CD4-positive, alpha-beta T cell treated with Interleukin-6 for 4 hours (primary cell): Measurements from ENCODE around the gene S1PR2.
"Not testable (repeated sequence)": the region's sequence is repeated elsewhere in the genome, so short reads cannot be mapped to it uniquely, and the experiment has no call there.

Experiments used
- DNase-seq: peaks from one replicate; pipeline ENCODE4 v3.0.0-alpha.2; 2020; ENCODE audit warnings: mixed read lengths

The S1PR2 gene

GRCh38 chr19:10222201-10222890 is 8.8 kb downstream of the S1PR2 start:
- DNase-seq = no peak

- DNase-seq = no peak
Observed at GRCh38 chr19:10220695-10221094, 10.4 kb downstream of the S1PR2 start.

GRCh38 chr19:10219678-10220077 is 11.5 kb downstream of the S1PR2 start:
- peak; percentile 38 for DNase-seq

GRCh38 chr19:10217085-10217484 is 14.0 kb downstream of the S1PR2 start:
- no peak for DNase-seq

- no peak for DNase-seq
Observed at GRCh38 chr19:10214784-10215183, 16.3 kb downstream of the S1PR2 start.

GRCh38 chr19:10211691-10212090 is 19.4 kb downstream of the S1PR2 start:
- no peak for DNase-seq

GRCh38 chr19:10211061-10211460 is 20.1 kb downstream of the S1PR2 start:
- no peak for DNase-seq

GRCh38 chr19:10209315-10209714 is 21.8 kb downstream of the S1PR2 start:
- no peak for DNase-seq

- no peak for DNase-seq
Observed at GRCh38 chr19:10207026-10207425, 24.1 kb downstream of the S1PR2 start.

GRCh38 chr19:10206226-10206885 is 24.8 kb downstream of the S1PR2 start:
- DNase-seq = no peak

GRCh38 chr19:10205636-10206035 is 25.5 kb downstream of the S1PR2 start:
- DNase-seq = no peak

- DNase-seq = no peak
Observed at GRCh38 chr19:10203686-10204085, 27.4 kb downstream of the S1PR2 start.

GRCh38 chr19:10201176-10201575 is 30.0 kb downstream of the S1PR2 start:
- DNase-seq = no peak

- not testable (repeated sequence) for DNase-seq
Observed at GRCh38 chr19:10200101-10200500, 31.0 kb downstream of the S1PR2 start.

- DNase-seq = not testable (repeated sequence)
Observed at GRCh38 chr19:10198889-10199644, 32.1 kb downstream of the S1PR2 start.

GRCh38 chr19:10195199-10195519 is 36.0 kb downstream of the S1PR2 start:
- DNase-seq = no peak

GRCh38 chr19:10194500-10195198 is 36.5 kb downstream of the S1PR2 start, which contains the start of gene DNMT1:
Gene DNMT1, minus strand, starts transcription at chr19:10194953. Its CDS starts 54 bp downstream, at chr19:10194899.
- peak; percentile 98 for DNase-seq

GRCh38 chr19:10193790-10194499 is 37.2 kb downstream of the S1PR2 start:
- DNase-seq = peak; percentile 27

GRCh38 chr19:10192922-10193321 is 38.2 kb downstream of the S1PR2 start:
- DNase-seq = no peak

- no peak for DNase-seq
Observed at GRCh38 chr19:10191347-10191746, 39.8 kb downstream of the S1PR2 start.

- DNase-seq = no peak
Observed at GRCh38 chr19:10190026-10190425, 41.1 kb downstream of the S1PR2 start.

GRCh38 chr19:10189616-10190015 is 41.5 kb downstream of the S1PR2 start:
- no peak for DNase-seq

- no peak for DNase-seq
Observed at GRCh38 chr19:10187315-10187714, 43.8 kb downstream of the S1PR2 start.
